HEK293T (cell line): ENCODE data around the gene TMEM132D.

ENCODE experiments used
- BHLHE40 ChIP-seq: fragments of 450-650 bp; IDR thresholded peaks from 2 replicates; pipeline ENCODE4 v1.6.1; 2016; ENCODE audit warnings: mild to moderate bottlenecking, moderate library complexity, borderline replicate concordance
- CTBP1 ChIP-seq: fragments of 450-650 bp; IDR thresholded peaks from 2 replicates; pipeline ENCODE4 v1.6.1; 2016; ENCODE audit warnings: borderline replicate concordance
- FOXA1 ChIP-seq: fragments of 450-650 bp; IDR thresholded peaks from 2 replicates; pipeline ENCODE4 v1.6.1; 2016; ENCODE audit warnings: mild to moderate bottlenecking

- no peak for TF ChIP-seq BHLHE40
- TF ChIP-seq FOXA1 = no peak
- TF ChIP-seq CTBP1 = no peak
Observed at GRCh38 chr12:129851296-129851695, 52.5 kb downstream of the TMEM132D start.
